Pulmonary artery endothelial cell (primary cell): Measurements from ENCODE around the gene GRK1. TPM values are rescaled to one million over a fixed set of nuclear protein-coding genes. Genes with fewer than 3 reads are reported as not detected.

Experiments used
- DNase-seq: peaks from one replicate; pipeline ENCODE4 v3.0.0-alpha.2; 2011; ENCODE audit warnings: low read depth, low spot score
- total RNA-seq: library from RNA; depleted of rRNA; stranded (reverse); fragments of >200 nt; gene quantifications from 2 replicates; pipeline ENCODE4 v1.2.3, GENCODE V29; 2014

Gene GRK1
- total RNA-seq, 1 donor from 2014 or later, result not detected

GRCh38 chr13:113758651-113759524 is 91.9 kb downstream of the GRK1 start, which contains the start of gene TMEM255B:
TMEM255B (plus strand) TSS chr13:113759226; CDS start chr13:113759270, 44 bp downstream.
- peak; percentile 33 for DNase-seq

- peak; percentile 53 for DNase-seq
Observed at GRCh38 chr13:113759525-113760137, 92.6 kb downstream of the GRK1 start.

- no peak for DNase-seq
Observed at GRCh38 chr13:113761136-113761535, 94.1 kb downstream of the GRK1 start.

- DNase-seq, result no peak
Observed at GRCh38 chr13:113762075-113762474, 95.1 kb downstream of the GRK1 start.

GRCh38 chr13:113762538-113762937 is 95.5 kb downstream of the GRK1 start:
- DNase-seq, result no peak

- no peak for DNase-seq
Observed at GRCh38 chr13:113763254-113763653, 96.2 kb downstream of the GRK1 start.

- no peak for DNase-seq
Observed at GRCh38 chr13:113763961-113764792, 97.2 kb downstream of the GRK1 start.

- DNase-seq, result no peak
Observed at GRCh38 chr13:113764793-113765563, 98.0 kb downstream of the GRK1 start.

GRCh38 chr13:113765564-113765910 is 98.5 kb downstream of the GRK1 start:
- no peak for DNase-seq

- no peak for DNase-seq
Observed at GRCh38 chr13:113766035-113766800, 99.2 kb downstream of the GRK1 start.

GRCh38 chr13:113767366-113767765 is 100.3 kb downstream of the GRK1 start:
- no peak for DNase-seq

GRCh38 chr13:113768018-113768905 is 101.2 kb downstream of the GRK1 start:
- DNase-seq, result no peak

- DNase-seq, result no peak
Observed at GRCh38 chr13:113769106-113769505, 102.1 kb downstream of the GRK1 start.

- DNase-seq, result no peak
Observed at GRCh38 chr13:113769881-113770280, 102.9 kb downstream of the GRK1 start.

- DNase-seq, result no peak
Observed at GRCh38 chr13:113770441-113770840, 103.4 kb downstream of the GRK1 start.

GRCh38 chr13:113770937-113771336 is 103.9 kb downstream of the GRK1 start:
- DNase-seq, result no peak

GRCh38 chr13:113771709-113772331 is 104.8 kb downstream of the GRK1 start:
- DNase-seq, result peak; percentile 74

GRCh38 chr13:113774177-113775107 is 107.4 kb downstream of the GRK1 start:
- DNase-seq, result peak; percentile 77
